ENCODE data around the gene IGFBP7.

- TF ChIP-seq POLR2A (IDR thresholded peaks at IDR 0.05) = no peak
- TF ChIP-seq CTCF (IDR thresholded peaks at IDR 0.05) = no peak
- no peak for TF ChIP-seq EP300 (IDR thresholded peaks at IDR 0.05)
Observed at GRCh38 chr4:57117491-57117890, 7.3 kb upstream of the IGFBP7 start.
